HCT116 (cell line): ENCODE measurements around the gene HIVEP1. TPM values are rescaled to one million over a fixed set of nuclear protein-coding genes. Genes with fewer than 3 reads are reported as not detected.

Source experiments
- ATAC-seq: fragments of 200-7000 bp; cut with Tn5 transposase; 2 replicates; pipeline ENCODE4 v1.9.1; 2020; ENCODE audit warnings: mild to moderate bottlenecking, moderate library complexity
- BruUV-seq: library from RNA; stranded (reverse); fragments of 400-500 nt; replicated peaks from 2 replicates; lab custom pipeline; 2021; lab: Mats Ljungman, UMichigan
- CTCF ChIA-PET: fragments of 300-600 bp; sonication (Branson Sonifier 250); formaldehyde crosslinking; loops from one replicate; lab custom pipeline; 2021; ENCODE audit warnings: antibody characterized with exemption; lab: Charles Lee
- POLR2A ChIA-PET: fragments of 300-600, 350-600 bp; sonication (Branson Sonifier 250); formaldehyde crosslinking; loops from one replicate; lab custom pipeline; 2021; ENCODE audit warnings: antibody characterized with exemption; lab: Charles Lee
- RAD21 ChIA-PET, 2 experiments: fragments of 300-600 bp; sonication (Branson Sonifier 250); formaldehyde crosslinking; loops; one replicate each; lab custom pipeline; 2023; ENCODE audit warnings: low total read pairs in 2 of 2; ENCODE audit not compliant: uncharacterized antibody in 2 of 2, unreplicated experiment in 2 of 2, low non-redundant PET in 1 of 2; lab: Charles Lee
- DNase-seq: peaks from one replicate; pipeline ENCODE4 v3.0.0-alpha.2; 2010; ENCODE audit warnings: low read depth, low spot score
- H2AFZ ChIP-seq: fragments of 200-600 bp; shearing (Covaris generic), sonication (generic); 2 replicates; pipeline ENCODE4 v1.6.1; 2017; ENCODE audit warnings: low read depth, mixed run types, mixed read lengths, antibody characterized with exemption, low read length; ENCODE audit not compliant: poor library complexity, severe bottlenecking
- H3K27ac ChIP-seq: 2 replicates; pipeline ENCODE4 v1.5.1; 2012; ENCODE audit warnings: low read depth, low read length
- H3K27me3 ChIP-seq: fragments of 200-600 bp; sonication (generic); 2 replicates; pipeline ENCODE4 v1.6.1; 2016; ENCODE audit warnings: mixed run types, low read length, mixed read lengths; ENCODE audit not compliant: insufficient read depth
- H3K36me3 ChIP-seq, 2 experiments: fragments of 200-500 bp in 1 of 2; fragments of 200-600 bp in 1 of 2; sonication (Bioruptor generic) in 1 of 2; sonication (generic) in 1 of 2; 2 replicates each; pipeline versions ENCODE4 v1.5.1 to v1.6.1; 2014 to 2016; ENCODE audit warnings: low read length in 2 of 2, inconsistent platforms in 1 of 2, mixed read lengths in 1 of 2, mixed run types in 1 of 2; ENCODE audit not compliant: insufficient read depth in 2 of 2, control insufficient read depth in 1 of 2
- H3K4me1 ChIP-seq, 2 experiments: fragments of 200-600 bp in 1 of 2; sonication (generic) in 1 of 2; 2 replicates each; pipeline versions ENCODE4 v1.5.1 to v1.6.1; 2012 to 2017; ENCODE audit warnings: low read length in 2 of 2, inconsistent platforms in 1 of 2, mild to moderate bottlenecking in 1 of 2, mixed read lengths in 1 of 2, mixed run types in 1 of 2, moderate library complexity in 1 of 2; ENCODE audit not compliant: insufficient read depth in 2 of 2, control insufficient read depth in 1 of 2
- H3K4me2 ChIP-seq: fragments of 200-600 bp; sonication (generic); 2 replicates; pipeline ENCODE4 v1.6.1; 2017; ENCODE audit warnings: mixed run types, low read length, mixed read lengths
- H3K4me3 ChIP-seq, 2 experiments: fragments of 200-600 bp in 1 of 2; sonication (generic) in 1 of 2; replicated peaks in 1 of 2; 2 replicates each; pipeline ENCODE4 v1.5.1; 2011 to 2016; ENCODE audit warnings: low read length in 2 of 2, control low read depth in 1 of 2, low read depth in 1 of 2, mild to moderate bottlenecking in 1 of 2, mixed read lengths in 1 of 2, mixed run types in 1 of 2
- H3K79me2 ChIP-seq: fragments of 200-600 bp; sonication (generic); 2 replicates; pipeline ENCODE4 v1.6.1; 2017; ENCODE audit warnings: mild to moderate bottlenecking, mixed run types, low read length, moderate library complexity, mixed read lengths; ENCODE audit not compliant: insufficient read depth
- H3K9ac ChIP-seq: fragments of 200-600 bp; sonication (generic); 2 replicates; pipeline ENCODE4 v1.6.1; 2016; ENCODE audit warnings: low read length, mixed read lengths
- H3K9me2 ChIP-seq: fragments of 200-600 bp; sonication (generic), shearing (Covaris generic); 2 replicates; pipeline ENCODE4 v1.6.1; 2017; ENCODE audit warnings: mixed run types, mild to moderate bottlenecking, moderate library complexity; ENCODE audit not compliant: insufficient read depth
- H3K9me3 ChIP-seq, 2 experiments: fragments of 200-500 bp in 1 of 2; fragments of 200-600 bp in 1 of 2; sonication (Bioruptor generic) in 1 of 2; sonication (generic) in 1 of 2; 2 replicates each; pipeline ENCODE4 v1.6.1; 2014 to 2017; ENCODE audit warnings: low read length in 2 of 2, mixed read lengths in 2 of 2, inconsistent platforms in 1 of 2, low read depth in 1 of 2, mild to moderate bottlenecking in 1 of 2, mixed run types in 1 of 2, moderate library complexity in 1 of 2; ENCODE audit not compliant: control insufficient read depth in 1 of 2, insufficient read depth in 1 of 2
- H4K20me1 ChIP-seq: fragments of 200-600 bp; sonication (generic), shearing (Covaris generic); 2 replicates; pipeline ENCODE4 v1.6.1; 2017; ENCODE audit warnings: mixed run types, mild to moderate bottlenecking, moderate library complexity; ENCODE audit not compliant: insufficient read depth
- CBX3 ChIP-seq: IDR thresholded peaks from 2 replicates; pipeline ENCODE4 v1.6.1; 2012; ENCODE audit warnings: low read depth
- CEBPB ChIP-seq: IDR thresholded peaks from 2 replicates; pipeline ENCODE4 v1.6.1; 2012; ENCODE audit warnings: low read depth
- ELF1 ChIP-seq: IDR thresholded peaks from 2 replicates; pipeline ENCODE4 v1.6.1; 2012; ENCODE audit warnings: low read depth, borderline replicate concordance
- EZH2 ChIP-seq: fragments of 200-600 bp; sonication (generic); IDR thresholded peaks from 2 replicates; pipeline ENCODE4 v1.6.1; 2017; ENCODE audit warnings: antibody characterized with exemption, mixed run types
- EZH2phosphoT487 ChIP-seq: fragments of 200-600 bp; IDR thresholded peaks from 2 replicates; pipeline ENCODE4 v1.6.1; 2018; ENCODE audit warnings: antibody characterized with exemption, borderline replicate concordance
- FOSL1 ChIP-seq: IDR thresholded peaks from 2 replicates; pipeline ENCODE4 v1.6.1; 2012; ENCODE audit warnings: low read depth
- TCF7L2 ChIP-seq: IDR thresholded peaks from 2 replicates; pipeline ENCODE4 v1.7.0; 2011; ENCODE audit warnings: borderline replicate concordance, inconsistent platforms; ENCODE audit not compliant: insufficient read depth, insufficient read length; ENCODE audit errors: extremely low read depth
- YY1 ChIP-seq: IDR thresholded peaks from 2 replicates; pipeline ENCODE4 v1.6.1; 2011; ENCODE audit warnings: low read length, low read depth, moderate library complexity, mild to moderate bottlenecking; ENCODE audit not compliant: insufficient replicate concordance; ENCODE audit errors: extremely low read depth
- ZFX ChIP-seq: fragments of 450-650 bp; IDR thresholded peaks from 2 replicates; pipeline ENCODE4 v1.6.1; 2017
- intact Hi-C: fragments of 100-400 bp; cut with micrococcal nuclease; formaldehyde crosslinking; loops from 2 replicates; pipeline ENCODE4 v1.10.0; 2022
- total RNA-seq: library from RNA; stranded (reverse); gene quantifications from one replicate; pipeline ENCODE4 v1.2.1, GENCODE V29; 2021; ENCODE audit not compliant: unreplicated experiment
- TF ChIP-seq, protein P1 (sequence below): IDR thresholded peaks from 2 replicates; pipeline ENCODE4 v1.6.1; 2012
- TF ChIP-seq, protein P2 (sequence below), 3 experiments: fragments of 200-600 bp in 1 of 3; sonication (generic) in 1 of 3; IDR thresholded peaks in 2 of 3; conservative IDR thresholded peaks in 1 of 3; 2 replicates each; pipeline ENCODE4 v1.5.1; 2012 to 2017; ENCODE audit warnings: low read depth in 2 of 3, low read length in 2 of 3, antibody characterized with exemption in 1 of 3, borderline replicate concordance in 1 of 3, control low read depth in 1 of 3, mild to moderate bottlenecking in 1 of 3, mixed read lengths in 1 of 3, mixed run types in 1 of 3, moderate library complexity in 1 of 3; ENCODE audit not compliant: insufficient read depth in 1 of 3

The HIVEP1 gene
- total RNA-seq, 1 experiment from 2014 or later: 11.2 TPM

DNA sequence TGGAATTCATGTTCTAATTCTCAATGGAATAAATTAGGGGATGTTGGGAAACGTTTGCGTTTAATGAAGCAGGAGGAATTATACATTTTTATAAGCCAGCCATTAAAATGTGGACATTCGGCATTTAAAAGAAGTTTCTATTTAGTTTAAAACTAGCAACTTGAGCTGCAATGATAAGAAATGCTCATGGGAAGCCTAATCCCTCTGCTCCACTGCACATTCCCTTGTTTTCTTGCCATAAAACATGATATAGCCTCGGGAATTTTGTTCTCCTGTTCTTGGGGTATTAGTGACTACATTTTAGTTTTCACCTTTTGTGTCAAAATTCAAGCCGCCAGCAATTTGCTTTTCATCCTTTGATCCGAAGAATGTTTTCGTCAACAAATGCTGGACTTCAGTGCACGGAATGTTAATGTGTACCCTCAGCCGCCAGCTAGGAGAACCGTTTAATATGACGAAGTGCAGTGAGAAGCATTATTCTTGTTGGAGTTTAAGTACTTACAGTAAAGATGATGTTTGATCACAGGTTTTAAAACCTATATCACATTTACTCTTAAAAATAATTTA lies 137.9 kb downstream of the HIVEP1 start:
- Histone ChIP-seq H3K9ac (no peak overlapping the region), H3K4me2 (no peak overlapping the region), H3K27me3 (no peaks in the 10 kb centered on the region), H3K36me3 (no peaks in the 10 kb centered on the region), H3K9me3 (no peaks in the 10 kb centered on the region), H2AFZ (no peak overlapping the region), H3K4me1 (peaks cover 0 to 10% of the 10 kb centered on the region in 2 experiments; a peak in 2 of 4 replicates), H3K27ac (no peak overlapping the region), H4K20me1 (no peaks in the 10 kb centered on the region), H3K79me2 (no peaks in the 10 kb centered on the region), H3K4me3 (no peak overlapping the region), H3K9me2 (no peaks in the 10 kb centered on the region)
- intact Hi-C loops: loop anchor here (1.0 to 5.0 kb wide), 4 partner anchors 85 to 493 kb away; no protein-coding TSS in a partner anchor
- ChIA-PET POLR2A (no interaction called here), RAD21 (no interaction called here), CTCF (no interaction called here)
- no TSS peak for BruUV-seq
- DNase-seq (no peak), ATAC-seq (no peak)
- no peak for TF ChIP-seq CEBPB
- no peak for TF ChIP-seq ZFX
- TF ChIP-seq, protein P1, sequence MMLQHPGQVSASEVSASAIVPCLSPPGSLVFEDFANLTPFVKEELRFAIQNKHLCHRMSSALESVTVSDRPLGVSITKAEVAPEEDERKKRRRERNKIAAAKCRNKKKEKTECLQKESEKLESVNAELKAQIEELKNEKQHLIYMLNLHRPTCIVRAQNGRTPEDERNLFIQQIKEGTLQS: no peak
- TF ChIP-seq, protein P2, sequence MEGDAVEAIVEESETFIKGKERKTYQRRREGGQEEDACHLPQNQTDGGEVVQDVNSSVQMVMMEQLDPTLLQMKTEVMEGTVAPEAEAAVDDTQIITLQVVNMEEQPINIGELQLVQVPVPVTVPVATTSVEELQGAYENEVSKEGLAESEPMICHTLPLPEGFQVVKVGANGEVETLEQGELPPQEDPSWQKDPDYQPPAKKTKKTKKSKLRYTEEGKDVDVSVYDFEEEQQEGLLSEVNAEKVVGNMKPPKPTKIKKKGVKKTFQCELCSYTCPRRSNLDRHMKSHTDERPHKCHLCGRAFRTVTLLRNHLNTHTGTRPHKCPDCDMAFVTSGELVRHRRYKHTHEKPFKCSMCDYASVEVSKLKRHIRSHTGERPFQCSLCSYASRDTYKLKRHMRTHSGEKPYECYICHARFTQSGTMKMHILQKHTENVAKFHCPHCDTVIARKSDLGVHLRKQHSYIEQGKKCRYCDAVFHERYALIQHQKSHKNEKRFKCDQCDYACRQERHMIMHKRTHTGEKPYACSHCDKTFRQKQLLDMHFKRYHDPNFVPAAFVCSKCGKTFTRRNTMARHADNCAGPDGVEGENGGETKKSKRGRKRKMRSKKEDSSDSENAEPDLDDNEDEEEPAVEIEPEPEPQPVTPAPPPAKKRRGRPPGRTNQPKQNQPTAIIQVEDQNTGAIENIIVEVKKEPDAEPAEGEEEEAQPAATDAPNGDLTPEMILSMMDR (IDR thresholded peaks at IDR 0.05 in 2 of 3, conservative IDR thresholded peaks at IDR 0.05 in 1 of 3; ENCODE audit: borderline replicate concordance in 1 of 3, insufficient read depth in 1 of 3, low read depth in 2 of 3, low read length in 2 of 3): no peak
- TF ChIP-seq EZH2phosphoT487: no peak
- no peak for TF ChIP-seq EZH2
- TF ChIP-seq FOSL1: no peak
- no peak for TF ChIP-seq CBX3
- no peak for TF ChIP-seq ELF1
- no peak for TF ChIP-seq YY1
- no peak for TF ChIP-seq TCF7L2
